Measurements from ENCODE around the gene DNAH7. TPM values are rescaled to one million over a fixed set of nuclear protein-coding genes. Genes with fewer than 3 reads are reported as not detected.

Gene DNAH7
- total and polyA plus RNA-seq, 2 of the 4 experiments (the other 2 are of a cell fraction) = 0.22 to 0.36 TPM

DNA sequence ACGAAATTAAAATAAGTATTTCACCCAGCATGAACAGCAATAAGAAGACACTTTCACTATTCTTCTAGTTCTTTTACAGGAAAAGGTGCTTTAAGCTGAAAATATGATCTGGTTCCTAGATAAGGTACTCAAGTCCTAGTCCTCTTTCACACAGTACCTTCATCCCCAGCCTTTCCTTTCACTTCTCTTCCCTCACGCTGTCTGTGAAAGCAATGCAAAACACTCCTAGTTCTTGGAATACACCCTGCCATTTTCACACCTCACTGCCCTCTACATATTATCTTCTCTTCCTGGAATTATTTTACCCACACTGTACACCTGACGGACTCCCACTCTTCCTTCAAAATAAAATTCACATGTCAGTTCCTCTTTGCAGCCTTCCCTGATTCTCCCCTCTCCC is 82.9 kb downstream of the DNAH7 start:
- dilution Hi-C loops (cut with HindIII; ENCODE audit: low sequenced_read_pairs, unreplicated experiment) (no loop called here), intact Hi-C loops (cut with micrococcal nuclease) (no loop called here), in situ Hi-C loops (cut with MboI; ENCODE audit: low sequenced_read_pairs) (no loop called here)
- Histone ChIP-seq H2BK5ac (ENCODE audit: low read depth, low read length, poor library complexity, severe bottlenecking) (no peak overlapping the region), H4K20me1 (ENCODE audit: insufficient read depth, low read length) (no peaks in the 10 kb centered on the region), H3K27ac (ENCODE audit: insufficient read depth, low read length) (no peak overlapping the region), H3K14ac (replicated peaks; ENCODE audit: low read depth, low read length) (no peak overlapping the region), H2AFZ (replicated peaks; ENCODE audit: low read length, poor library complexity) (no peak overlapping the region), H4K91ac (ENCODE audit: insufficient read depth, low read depth, low read length) (no peak overlapping the region), H2AK5ac (ENCODE audit: low read depth, low read length) (no peak overlapping the region), H2BK20ac (ENCODE audit: low read depth, low read length) (no peak overlapping the region), H3K4me1 (ENCODE audit: control insufficient read depth, insufficient read depth, low read length) (no peaks in the 10 kb centered on the region), H3K18ac (ENCODE audit: low read depth, low read length) (no peak overlapping the region), H3K9ac (ENCODE audit: low read depth, low read length) (no peak overlapping the region), H4K8ac (ENCODE audit: low read depth in 2 of 2, low read length in 2 of 2) (no peak overlapping the region), H3K4ac (ENCODE audit: low read depth, low read length) (no peak overlapping the region), H3K4me3 (ENCODE audit: insufficient read depth, low read depth, low read length) (no peak overlapping the region), H4K5ac (ENCODE audit: low read depth, low read length) (no peak overlapping the region), H3K23ac (ENCODE audit: low read depth, low read length) (no peak overlapping the region), H3K9me3 (ENCODE audit: control insufficient read depth, insufficient read depth, low read length) (no peaks in the 10 kb centered on the region), H2BK15ac (ENCODE audit: low read depth, low read length) (no peak overlapping the region), H2BK120ac (ENCODE audit: low read depth, low read length) (no peak overlapping the region), H3K79me1 (ENCODE audit: low read depth in 1 of 2, low read length in 2 of 2) (no peaks in the 10 kb centered on the region), H3K36me3 (ENCODE audit: control insufficient read depth, insufficient read depth, low read length) (no peaks in the 10 kb centered on the region), H3K9me1 (ENCODE audit: insufficient read depth, low read length) (no peaks in the 10 kb centered on the region), H3K4me2 (ENCODE audit: low read depth, low read length) (no peak overlapping the region), H3K27me3 (ENCODE audit: control insufficient read depth, insufficient read depth, low read length) (no peaks in the 10 kb centered on the region), H3K56ac (ENCODE audit: extremely low read depth, insufficient read depth, low read length) (no peak overlapping the region), H2AK9ac (replicated peaks; ENCODE audit: low read depth, low read length, poor library complexity) (no peak overlapping the region)
- CTCF ChIA-PET = no interaction called here
- BruUV-seq (replicated peaks) = no TSS peak
- TF ChIP-seq NFE2L2 (IDR thresholded peaks at IDR 0.05; ENCODE audit: low read depth, low read length) (no peak), MAZ (IDR thresholded peaks at IDR 0.05; ENCODE audit: borderline replicate concordance, low read depth, low read length) (no peak), FOS (IDR thresholded peaks at IDR 0.05; ENCODE audit: low read depth, low read length) (no peak), SMC3 (IDR thresholded peaks at IDR 0.05; ENCODE audit: low read depth, low read length) (no peak), CHD1 (IDR thresholded peaks at IDR 0.05; ENCODE audit: low read depth, low read length) (no peak), MXI1 (IDR thresholded peaks at IDR 0.05; ENCODE audit: borderline replicate concordance, low read depth, low read length) (no peak), MAFK (IDR thresholded peaks at IDR 0.05; ENCODE audit: low read depth, low read length) (no peak), POLR2A (IDR thresholded peaks at IDR 0.05; ENCODE audit: low read depth, low read length) (no peak), RCOR1 (IDR thresholded peaks at IDR 0.05; ENCODE audit: insufficient replicate concordance, low read length) (no peak), RFX5 (IDR thresholded peaks at IDR 0.05; ENCODE audit: low read depth, low read length) (no peak), BHLHE40 (IDR thresholded peaks at IDR 0.05; ENCODE audit: low read depth, low read length) (no peak), CEBPB (IDR thresholded peaks at IDR 0.05; ENCODE audit: low read depth, low read length) (no peak), RAD21 (IDR thresholded peaks at IDR 0.05; ENCODE audit: low read length) (no peak)
- TF ChIP-seq, protein P1, sequence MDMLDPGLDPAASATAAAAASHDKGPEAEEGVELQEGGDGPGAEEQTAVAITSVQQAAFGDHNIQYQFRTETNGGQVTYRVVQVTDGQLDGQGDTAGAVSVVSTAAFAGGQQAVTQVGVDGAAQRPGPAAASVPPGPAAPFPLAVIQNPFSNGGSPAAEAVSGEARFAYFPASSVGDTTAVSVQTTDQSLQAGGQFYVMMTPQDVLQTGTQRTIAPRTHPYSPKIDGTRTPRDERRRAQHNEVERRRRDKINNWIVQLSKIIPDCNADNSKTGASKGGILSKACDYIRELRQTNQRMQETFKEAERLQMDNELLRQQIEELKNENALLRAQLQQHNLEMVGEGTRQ (IDR thresholded peaks at IDR 0.05; ENCODE audit: low read depth, low read length) = no peak
- TF ChIP-seq, protein P2, sequence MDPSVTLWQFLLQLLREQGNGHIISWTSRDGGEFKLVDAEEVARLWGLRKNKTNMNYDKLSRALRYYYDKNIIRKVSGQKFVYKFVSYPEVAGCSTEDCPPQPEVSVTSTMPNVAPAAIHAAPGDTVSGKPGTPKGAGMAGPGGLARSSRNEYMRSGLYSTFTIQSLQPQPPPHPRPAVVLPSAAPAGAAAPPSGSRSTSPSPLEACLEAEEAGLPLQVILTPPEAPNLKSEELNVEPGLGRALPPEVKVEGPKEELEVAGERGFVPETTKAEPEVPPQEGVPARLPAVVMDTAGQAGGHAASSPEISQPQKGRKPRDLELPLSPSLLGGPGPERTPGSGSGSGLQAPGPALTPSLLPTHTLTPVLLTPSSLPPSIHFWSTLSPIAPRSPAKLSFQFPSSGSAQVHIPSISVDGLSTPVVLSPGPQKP (IDR thresholded peaks at IDR 0.05; ENCODE audit: borderline replicate concordance, low read depth, low read length) = no peak
- TF ChIP-seq, protein P3, sequence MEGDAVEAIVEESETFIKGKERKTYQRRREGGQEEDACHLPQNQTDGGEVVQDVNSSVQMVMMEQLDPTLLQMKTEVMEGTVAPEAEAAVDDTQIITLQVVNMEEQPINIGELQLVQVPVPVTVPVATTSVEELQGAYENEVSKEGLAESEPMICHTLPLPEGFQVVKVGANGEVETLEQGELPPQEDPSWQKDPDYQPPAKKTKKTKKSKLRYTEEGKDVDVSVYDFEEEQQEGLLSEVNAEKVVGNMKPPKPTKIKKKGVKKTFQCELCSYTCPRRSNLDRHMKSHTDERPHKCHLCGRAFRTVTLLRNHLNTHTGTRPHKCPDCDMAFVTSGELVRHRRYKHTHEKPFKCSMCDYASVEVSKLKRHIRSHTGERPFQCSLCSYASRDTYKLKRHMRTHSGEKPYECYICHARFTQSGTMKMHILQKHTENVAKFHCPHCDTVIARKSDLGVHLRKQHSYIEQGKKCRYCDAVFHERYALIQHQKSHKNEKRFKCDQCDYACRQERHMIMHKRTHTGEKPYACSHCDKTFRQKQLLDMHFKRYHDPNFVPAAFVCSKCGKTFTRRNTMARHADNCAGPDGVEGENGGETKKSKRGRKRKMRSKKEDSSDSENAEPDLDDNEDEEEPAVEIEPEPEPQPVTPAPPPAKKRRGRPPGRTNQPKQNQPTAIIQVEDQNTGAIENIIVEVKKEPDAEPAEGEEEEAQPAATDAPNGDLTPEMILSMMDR (conservative IDR thresholded peaks at IDR 0.05; ENCODE audit: low read depth, low read length) = no peak
- WGBS, 2 experiments (ENCODE audit: extremely low coverage in 2 of 2, insufficient read length in 1 of 2) = 76% methylated on average over 2 of the region's 3 CpGs; no CpG with 5 or more reads in 1 of the 2 experiments
- DNase-seq (no peak), ATAC-seq (ENCODE audit: low read depth) (no peak)
- POLR2A ChIA-PET (ENCODE audit: unreplicated experiment) = no interaction called here

Measured in IMR-90 (cell line).